ENCODE measurements around the gene USP26.
"Not testable (repeated sequence)": the region's sequence is repeated elsewhere in the genome, so short reads cannot be mapped to it uniquely, and the experiment has no call there.

USP26 gene

DNA sequence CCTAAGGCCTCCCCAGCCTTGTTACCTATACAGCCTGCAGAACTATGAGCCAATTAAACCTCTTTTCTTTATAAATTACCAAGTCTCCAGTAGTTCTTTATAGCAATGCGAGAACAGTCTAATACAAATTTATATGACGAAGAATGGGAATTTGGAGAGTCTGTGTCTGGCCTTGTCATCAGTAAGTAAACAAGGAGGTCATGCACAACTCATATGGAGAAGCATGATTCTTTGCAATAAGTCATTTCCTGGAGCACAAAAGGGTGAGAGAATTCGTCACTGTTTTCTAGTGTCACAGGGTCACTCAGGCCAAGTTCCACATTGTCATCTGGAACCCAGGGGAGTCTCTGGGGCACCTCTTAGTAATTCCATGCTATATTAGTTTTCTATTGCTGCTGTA lies 89.5 kb downstream of the USP26 start:
- DNase-seq, result no peak

DNA sequence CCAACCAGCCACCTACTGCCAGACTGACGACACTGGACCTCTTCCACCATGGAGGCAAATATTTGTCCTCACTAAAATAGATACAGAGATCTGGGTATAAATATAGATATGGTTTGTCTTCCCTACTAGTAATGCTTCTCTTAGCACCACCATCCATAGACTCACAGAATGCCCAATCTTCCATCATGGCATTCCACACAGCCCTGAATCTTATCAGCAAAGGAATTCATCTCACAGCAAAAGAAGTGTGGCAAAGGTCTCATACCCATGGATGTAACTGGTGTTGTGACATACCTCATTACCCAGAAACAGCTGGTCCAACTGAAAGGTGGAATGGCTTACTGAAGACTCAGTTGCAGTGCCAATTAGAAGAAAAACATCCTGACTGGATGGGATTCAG lies 91.3 kb downstream of the USP26 start:
- no peak for DNase-seq

DNA sequence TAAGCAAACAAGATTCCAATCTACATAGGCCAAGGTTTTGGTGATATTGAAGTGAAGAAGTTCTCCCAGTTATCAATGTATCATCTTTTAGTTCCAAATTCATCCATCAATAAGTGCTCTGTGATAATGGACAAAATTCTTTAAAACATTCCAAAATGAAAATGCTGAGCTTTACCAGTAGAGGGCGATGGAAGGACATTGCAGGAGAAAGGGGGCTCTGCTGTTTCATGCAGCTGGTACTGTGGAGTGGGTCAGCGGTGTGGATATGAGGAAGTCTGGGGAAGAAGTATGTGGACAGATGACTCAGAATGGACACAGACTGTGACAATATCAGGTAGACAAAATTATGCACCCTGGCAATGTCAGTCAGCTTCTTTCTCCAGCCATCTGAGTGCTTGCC lies 91.9 kb downstream of the USP26 start:
- DNase-seq, result peak in 1 of 2 experiments; percentile 1

DNA sequence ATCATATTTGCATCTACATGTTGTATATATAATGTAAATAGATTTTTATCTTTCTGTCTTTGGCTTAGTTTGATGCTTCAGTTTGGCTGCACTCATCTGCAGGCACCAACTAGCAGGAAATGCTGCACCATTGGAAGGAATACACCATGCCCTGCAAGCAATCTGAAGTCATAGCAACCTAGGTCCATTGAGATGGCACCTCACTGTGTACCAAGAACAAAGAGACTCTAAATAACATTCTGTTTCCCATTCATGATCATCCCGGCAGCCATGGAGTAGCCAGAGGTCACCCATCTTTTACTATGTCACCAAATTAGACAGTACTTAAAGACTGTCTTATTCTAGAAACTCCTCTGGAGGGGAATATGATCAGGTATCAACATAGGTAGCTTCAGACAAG lies 97.7 kb downstream of the USP26 start:
- no peak for DNase-seq

DNA sequence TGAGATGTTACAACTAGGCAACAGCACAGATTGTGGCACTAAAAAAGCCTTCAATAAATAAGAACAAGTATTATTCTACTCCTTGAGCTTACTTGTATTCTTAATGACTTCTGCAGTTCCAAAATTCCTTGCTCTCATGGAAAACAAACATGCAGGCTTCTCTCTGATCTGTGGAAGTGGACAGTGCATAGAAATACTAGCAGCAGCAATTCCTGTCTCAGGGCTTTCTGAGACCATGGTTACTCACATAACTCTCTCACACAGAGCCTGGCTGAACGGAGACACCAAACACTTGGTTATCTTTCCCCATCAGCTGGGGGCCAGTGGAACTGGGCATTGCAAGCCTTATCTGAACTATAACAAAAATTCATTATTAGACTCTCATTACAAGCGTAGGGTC lies 106.1 kb downstream of the USP26 start:
- DNase-seq, result no peak

DNA sequence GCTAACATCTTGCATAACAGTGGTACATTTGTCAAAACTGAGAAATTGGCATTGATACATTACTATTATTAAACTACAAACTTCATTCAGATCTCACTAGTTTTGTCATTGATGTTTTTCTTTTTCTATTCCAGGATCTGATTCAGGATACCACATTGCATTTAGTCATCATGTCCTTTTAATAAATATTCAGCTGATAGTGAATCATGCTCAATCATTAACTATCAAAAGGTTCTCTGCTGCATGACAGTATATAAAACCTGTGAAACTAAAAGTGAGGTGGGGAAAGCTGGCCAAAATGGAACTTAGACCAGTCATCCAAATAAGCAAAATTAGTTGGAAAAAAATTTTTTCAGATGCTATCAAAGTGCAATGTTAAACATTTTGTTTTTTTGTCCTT lies 110.4 kb downstream of the USP26 start:
- DNase-seq, result no peak

DNA sequence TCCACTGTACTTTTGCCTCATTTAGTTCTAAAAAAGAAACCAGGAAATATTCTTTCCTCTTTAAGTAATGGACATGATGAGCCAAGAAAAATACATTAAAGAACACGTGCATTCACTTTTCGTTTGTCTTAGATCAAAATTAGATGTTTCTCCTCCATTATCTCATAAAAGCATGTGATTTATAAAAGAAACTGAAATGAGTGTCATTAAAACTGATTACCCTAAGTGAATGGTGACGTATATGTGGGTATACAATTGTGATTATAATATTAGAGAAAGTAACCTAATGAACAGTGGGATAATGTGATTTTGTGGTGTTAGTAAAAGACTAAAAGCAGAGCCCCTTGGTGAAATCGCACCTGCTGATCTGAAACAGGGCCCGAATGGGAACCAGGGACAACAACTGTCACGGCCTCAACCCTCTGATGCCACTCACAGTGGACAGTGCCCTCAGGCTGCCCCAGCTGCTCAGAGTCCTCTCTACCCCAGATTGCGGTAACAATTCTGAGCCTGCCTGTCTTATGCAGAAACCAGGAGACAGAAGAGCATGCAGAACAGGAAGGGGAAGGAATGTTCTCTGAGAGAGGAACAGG lies 112.8 kb downstream of the USP26 start:
- DNase-seq, result no peak

DNA sequence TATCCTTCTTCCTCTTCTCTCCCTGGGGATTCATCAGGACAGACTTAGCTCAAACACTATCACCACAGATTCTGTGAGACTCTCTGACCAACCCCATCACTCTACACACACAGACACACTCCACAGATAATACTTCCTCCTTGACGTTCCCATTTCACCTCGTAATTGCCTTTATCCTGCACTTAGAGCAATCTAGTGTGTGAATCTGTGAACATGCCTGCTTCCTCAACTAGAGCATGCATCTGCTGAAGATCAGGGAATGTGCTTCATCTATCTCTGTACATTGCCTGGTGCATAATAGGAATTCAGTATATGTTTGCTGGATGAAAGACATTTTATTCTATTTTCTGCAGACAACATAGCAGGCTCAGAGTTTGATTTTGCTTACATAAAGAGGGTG lies 113.4 kb downstream of the USP26 start:
- no peak for DNase-seq

DNA sequence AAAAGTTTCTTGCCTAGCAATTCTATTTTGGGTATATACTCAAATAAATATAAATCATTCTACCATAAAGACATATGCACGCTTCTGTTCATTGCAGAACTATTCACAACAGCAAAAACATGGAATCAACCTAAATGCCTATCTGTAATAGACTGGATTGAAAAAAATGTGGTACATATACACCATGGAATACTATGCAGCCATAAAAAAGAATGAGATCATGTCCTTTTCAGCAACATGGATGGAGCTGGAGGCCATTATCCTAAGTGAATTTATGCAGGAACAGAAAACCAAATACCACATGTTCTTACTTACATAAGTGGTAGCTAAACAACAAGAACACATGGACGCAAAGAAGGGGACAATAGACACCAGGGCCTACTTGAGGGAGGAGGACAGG lies 116.9 kb downstream of the USP26 start:
- DNase-seq, result not testable (repeated sequence)

All from SHP77 (cell line).